ENCODE measurements around the gene WNT4.

- no peak for TF ChIP-seq EZH2phosphoT487 (IDR thresholded peaks at IDR 0.05; ENCODE audit: insufficient read depth, low read depth)
- no peak for TF ChIP-seq EZH2 (IDR thresholded peaks at IDR 0.05; ENCODE audit: insufficient read depth, poor library complexity, severe bottlenecking)
Observed at GRCh38 chr1:22117238-22117637, 25.7 kb downstream of the WNT4 start.
